Stomach (tissue), 4 donors: ENCODE results near the gene RFTN1.

ENCODE experiments used
- EP300 ChIP-seq: sonication (generic); formaldehyde crosslinking; IDR thresholded peaks from one replicate; pipeline ENCODE4 v1.6.1; 2017; ENCODE audit warnings: antibody characterized with exemption
- POLR2A ChIP-seq, 4 donors: fragments of 450-650 bp; IDR thresholded peaks; one replicate each; pipeline ENCODE4 v1.6.1; 2016; ENCODE audit warnings: antibody characterized with exemption in 4 of 4, control low read depth in 2 of 4, mild to moderate bottlenecking in 1 of 4, moderate library complexity in 1 of 4
- POLR2AphosphoS5 ChIP-seq, 3 donors: sonication (generic); formaldehyde crosslinking; IDR thresholded peaks; one replicate each; pipeline ENCODE4 v1.6.1; 2016; ENCODE audit warnings: antibody characterized with exemption in 3 of 3
- TF ChIP-seq, protein P1 (sequence below), 7 experiments: fragments of 450-650 bp in 4 of 7; fragments of 200-600 bp in 3 of 7; sonication (generic) in 3 of 7; IDR thresholded peaks; one replicate each; pipeline ENCODE4 v1.5.1; 2016 to 2019; ENCODE audit warnings: antibody characterized with exemption in 7 of 7, control low read depth in 2 of 7, mild to moderate bottlenecking in 1 of 7

DNA sequence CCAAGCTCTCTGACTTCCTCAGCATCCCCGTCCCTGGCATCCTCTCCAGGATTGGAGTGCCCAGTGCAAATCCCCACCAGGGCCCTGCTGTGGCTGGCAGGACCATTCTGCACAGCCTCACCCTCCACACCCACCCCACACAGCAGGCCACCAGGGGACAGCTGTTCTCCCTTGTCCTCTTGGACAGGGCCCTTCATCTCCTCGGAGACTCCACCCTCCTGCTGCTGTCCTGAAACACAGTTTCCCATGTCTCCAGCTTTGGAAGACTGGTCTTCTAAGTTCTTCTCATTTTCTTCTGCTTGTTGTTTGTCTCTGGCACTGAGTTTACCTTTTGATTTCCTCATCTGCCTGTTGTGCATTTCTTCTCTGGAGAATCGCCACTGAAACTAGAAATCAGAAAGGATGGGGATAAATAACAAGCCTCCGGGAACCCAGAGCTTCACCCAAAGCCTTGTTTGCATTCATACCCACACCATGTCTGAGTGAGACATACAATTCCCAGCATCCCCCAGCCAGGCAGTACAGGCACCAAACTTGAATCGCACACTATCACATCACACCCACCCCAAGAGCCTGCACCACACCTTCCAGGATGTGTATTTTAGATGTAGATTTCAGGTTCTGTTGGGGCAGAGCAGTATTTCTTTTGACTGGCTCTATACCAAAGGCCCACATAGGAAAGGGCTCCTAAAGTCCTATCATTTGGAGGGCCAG, 196.5 kb downstream of the RFTN1 start:
- TF ChIP-seq, protein P1, sequence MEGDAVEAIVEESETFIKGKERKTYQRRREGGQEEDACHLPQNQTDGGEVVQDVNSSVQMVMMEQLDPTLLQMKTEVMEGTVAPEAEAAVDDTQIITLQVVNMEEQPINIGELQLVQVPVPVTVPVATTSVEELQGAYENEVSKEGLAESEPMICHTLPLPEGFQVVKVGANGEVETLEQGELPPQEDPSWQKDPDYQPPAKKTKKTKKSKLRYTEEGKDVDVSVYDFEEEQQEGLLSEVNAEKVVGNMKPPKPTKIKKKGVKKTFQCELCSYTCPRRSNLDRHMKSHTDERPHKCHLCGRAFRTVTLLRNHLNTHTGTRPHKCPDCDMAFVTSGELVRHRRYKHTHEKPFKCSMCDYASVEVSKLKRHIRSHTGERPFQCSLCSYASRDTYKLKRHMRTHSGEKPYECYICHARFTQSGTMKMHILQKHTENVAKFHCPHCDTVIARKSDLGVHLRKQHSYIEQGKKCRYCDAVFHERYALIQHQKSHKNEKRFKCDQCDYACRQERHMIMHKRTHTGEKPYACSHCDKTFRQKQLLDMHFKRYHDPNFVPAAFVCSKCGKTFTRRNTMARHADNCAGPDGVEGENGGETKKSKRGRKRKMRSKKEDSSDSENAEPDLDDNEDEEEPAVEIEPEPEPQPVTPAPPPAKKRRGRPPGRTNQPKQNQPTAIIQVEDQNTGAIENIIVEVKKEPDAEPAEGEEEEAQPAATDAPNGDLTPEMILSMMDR (IDR thresholded peaks at IDR 0.05): no peak
- no peak for TF ChIP-seq EP300
- no peak for TF ChIP-seq POLR2AphosphoS5 (IDR thresholded peaks at IDR 0.05)
- TF ChIP-seq POLR2A (IDR thresholded peaks at IDR 0.05): no peak
